Endothelial cell (in vitro differentiated cells): ENCODE results near the gene ARHGEF38. TPM values are rescaled to one million over a fixed set of nuclear protein-coding genes. Genes with fewer than 3 reads are reported as not detected.

ENCODE experiments used
- DNase-seq: peaks from one replicate; pipeline ENCODE4 v3.0.0; 2021; ENCODE audit warnings: low spot score
- H3K27ac Mint-ChIP-seq: one replicate; pipeline ENCODE4 v1.8.0; 2021; ENCODE audit warnings: mixed read lengths, inconsistent platforms; ENCODE audit not compliant: unreplicated experiment
- H3K27me3 Mint-ChIP-seq: one replicate; pipeline ENCODE4 v1.8.0; 2021; ENCODE audit warnings: mild to moderate bottlenecking, moderate library complexity, mixed read lengths, inconsistent platforms; ENCODE audit not compliant: unreplicated experiment
- H3K36me3 Mint-ChIP-seq: one replicate; pipeline ENCODE4 v1.8.0; 2021; ENCODE audit warnings: mild to moderate bottlenecking, low read depth, mixed read lengths, inconsistent platforms; ENCODE audit not compliant: unreplicated experiment
- H3K4me1 Mint-ChIP-seq: one replicate; pipeline ENCODE4 v1.8.0; 2021; ENCODE audit warnings: mild to moderate bottlenecking, mixed read lengths, inconsistent platforms; ENCODE audit not compliant: unreplicated experiment
- H3K4me3 Mint-ChIP-seq: one replicate; pipeline ENCODE4 v1.8.0; 2021; ENCODE audit warnings: mild to moderate bottlenecking, mixed read lengths, inconsistent platforms; ENCODE audit not compliant: unreplicated experiment
- H3K9me3 Mint-ChIP-seq: one replicate; pipeline ENCODE4 v1.8.0; 2021; ENCODE audit warnings: mixed read lengths, inconsistent platforms; ENCODE audit not compliant: unreplicated experiment
- CTCF ChIP-seq: fragments of 200-600 bp; sonication (generic); IDR thresholded peaks from one replicate; pipeline ENCODE4 v1.5.0; 2021; ENCODE audit warnings: antibody characterized with exemption; ENCODE audit not compliant: unreplicated experiment
- total RNA-seq: library from RNA; stranded (reverse); fragmentation: NEBNext Ultra II Directional; extraction: Animal tissue kit (Norgen Biotek cat#: 25700); gene quantifications from one replicate; pipeline ENCODE4 v1.2.1, GENCODE V29; 2021; ENCODE audit not compliant: unreplicated experiment

The ARHGEF38 gene
- total RNA-seq, 1 donor from 2014 or later, result not detected

- Mint-ChIP-seq H3K36me3 (no peaks in the 10 kb centered on the region), H3K27ac (no peak overlapping the region), H3K9me3 (no peaks in the 10 kb centered on the region), H3K4me1 (peaks cover 2% of the 10 kb centered on the region), H3K4me3 (no peak overlapping the region), H3K27me3 (no peaks in the 10 kb centered on the region)
- no peak for DNase-seq
- TF ChIP-seq CTCF, result no peak
These were observed 118.3 kb downstream of the ARHGEF38 start for GRCh38 chr4:105670684-105671083.

- no peak for DNase-seq
- Mint-ChIP-seq H3K36me3 (no peaks in the 10 kb centered on the region), H3K4me1 (peaks cover 2% of the 10 kb centered on the region), H3K27me3 (no peaks in the 10 kb centered on the region), H3K27ac (no peak overlapping the region), H3K9me3 (no peaks in the 10 kb centered on the region), H3K4me3 (no peak overlapping the region)
- no peak for TF ChIP-seq CTCF
These were observed 118.9 kb downstream of the ARHGEF38 start for GRCh38 chr4:105671301-105671700.

GRCh38 chr4:105674011-105674410 is 121.6 kb downstream of the ARHGEF38 start:
- Mint-ChIP-seq H3K4me1 (peaks cover 4% of the 10 kb centered on the region), H3K27me3 (no peaks in the 10 kb centered on the region), H3K27ac (no peak overlapping the region), H3K4me3 (no peak overlapping the region), H3K9me3 (no peaks in the 10 kb centered on the region), H3K36me3 (no peaks in the 10 kb centered on the region)
- TF ChIP-seq CTCF, result no peak
- DNase-seq, result no peak

- DNase-seq, result no peak
- H3K36me3 Mint-ChIP-seq, result no peaks in the 10 kb centered on the region
- no peak for TF ChIP-seq CTCF
- H3K4me1 Mint-ChIP-seq, result peaks cover 7% of the 10 kb centered on the region
- H3K4me3 Mint-ChIP-seq, result no peak overlapping the region
- H3K9me3 Mint-ChIP-seq, result no peaks in the 10 kb centered on the region
- H3K27me3 Mint-ChIP-seq, result no peaks in the 10 kb centered on the region
- no peak overlapping the region for H3K27ac Mint-ChIP-seq
These were observed 125.3 kb downstream of the ARHGEF38 start for GRCh38 chr4:105677709-105678108.

GRCh38 chr4:105679186-105679585 is 126.8 kb downstream of the ARHGEF38 start:
- peaks cover 9% of the 10 kb centered on the region for H3K4me1 Mint-ChIP-seq
- no peak overlapping the region for H3K4me3 Mint-ChIP-seq
- no peaks in the 10 kb centered on the region for H3K36me3 Mint-ChIP-seq
- no peaks in the 10 kb centered on the region for H3K27me3 Mint-ChIP-seq
- H3K27ac Mint-ChIP-seq, result no peak overlapping the region
- TF ChIP-seq CTCF, result no peak
- H3K9me3 Mint-ChIP-seq, result no peaks in the 10 kb centered on the region
- no peak for DNase-seq
